Mononuclear cell (primary cell): ENCODE data around the gene EIF4G1. TPM values are rescaled to one million over a fixed set of nuclear protein-coding genes. Genes with fewer than 3 reads are reported as not detected.
"Not testable (repeated sequence)": the region's sequence is repeated elsewhere in the genome, so short reads cannot be mapped to it uniquely, and the experiment has no call there.

Experiments
- H3K27me3 ChIP-seq: 2 replicates; pipeline ENCODE4 v1.6.0; 2011; ENCODE audit warnings: low read length, control low read depth; ENCODE audit not compliant: insufficient read depth
- H3K4me1 ChIP-seq: 2 replicates; pipeline ENCODE4 v1.5.1; 2011; ENCODE audit warnings: mild to moderate bottlenecking, low read length, control low read depth; ENCODE audit not compliant: insufficient read depth
- H3K4me3 ChIP-seq: 2 replicates; pipeline ENCODE4 v1.5.1; 2011; ENCODE audit warnings: mild to moderate bottlenecking, low read length, moderate library complexity
- H3K9me3 ChIP-seq: 2 replicates; pipeline ENCODE4 v1.5.1; 2011; ENCODE audit warnings: low read depth, mild to moderate bottlenecking, control low read depth, low read length
- total RNA-seq: library from RNA; depleted of rRNA; stranded (reverse); fragments of >200 nt; gene quantifications from one replicate; pipeline ENCODE4 v1.2.3, GENCODE V29; 2012

Gene EIF4G1
- total RNA-seq, 1 donor, result 114 TPM

GRCh38 chr3:184336547-184337398 is 22.4 kb downstream of the EIF4G1 start:
- Histone ChIP-seq H3K27me3 (no peaks in the 10 kb centered on the region), H3K4me1 (peaks cover 19% of the 10 kb centered on the region), H3K9me3 (no peaks in the 10 kb centered on the region), H3K4me3 (peak overlapping the region; percentile 54)

GRCh38 chr3:184337399-184337714 is 23.0 kb downstream of the EIF4G1 start, which contains the start of gene FAM131A:
TSS of gene FAM131A (plus strand) at chr3:184337600. CDS start at chr3:184337631, 31 bp downstream.
- Histone ChIP-seq H3K9me3 (no peaks in the 10 kb centered on the region), H3K27me3 (no peaks in the 10 kb centered on the region), H3K4me1 (peaks cover 19% of the 10 kb centered on the region), H3K4me3 (peak within 1 kb of the TSS; percentile 54)

- no peaks in the 10 kb centered on the region for H3K9me3 ChIP-seq
- no peaks in the 10 kb centered on the region for H3K27me3 ChIP-seq
- no peak overlapping the region for H3K4me3 ChIP-seq
- H3K4me1 ChIP-seq, result peaks cover 19% of the 10 kb centered on the region
Observed at GRCh38 chr3:184337981-184338380, 23.6 kb downstream of the EIF4G1 start.

- H3K27me3 ChIP-seq, result no peaks in the 10 kb centered on the region
- no peak overlapping the region for H3K4me3 ChIP-seq
- H3K9me3 ChIP-seq, result no peaks in the 10 kb centered on the region
- peaks cover 19% of the 10 kb centered on the region for H3K4me1 ChIP-seq
Observed at GRCh38 chr3:184338511-184338945, 24.1 kb downstream of the EIF4G1 start.

GRCh38 chr3:184339001-184339400 is 24.6 kb downstream of the EIF4G1 start:
- Histone ChIP-seq H3K4me1 (peaks cover 19% of the 10 kb centered on the region), H3K4me3 (no peak overlapping the region), H3K9me3 (no peaks in the 10 kb centered on the region), H3K27me3 (no peaks in the 10 kb centered on the region)

- H3K9me3 ChIP-seq, H3K4me3 ChIP-seq, H3K27me3 ChIP-seq: not testable (repeated sequence)
- peaks cover 19% of the 10 kb centered on the region for H3K4me1 ChIP-seq
Observed at GRCh38 chr3:184339451-184340135, 25.2 kb downstream of the EIF4G1 start.

GRCh38 chr3:184341925-184342324 is 27.5 kb downstream of the EIF4G1 start:
- H3K27me3 ChIP-seq, result no peaks in the 10 kb centered on the region
- peaks cover 6% of the 10 kb centered on the region for H3K4me1 ChIP-seq
- H3K9me3 ChIP-seq, result no peaks in the 10 kb centered on the region
- no peak overlapping the region for H3K4me3 ChIP-seq

- no peaks in the 10 kb centered on the region for H3K27me3 ChIP-seq
- H3K4me3 ChIP-seq, result no peak overlapping the region
- no peaks in the 10 kb centered on the region for H3K4me1 ChIP-seq
- no peaks in the 10 kb centered on the region for H3K9me3 ChIP-seq
Observed at GRCh38 chr3:184343200-184343876, 28.9 kb downstream of the EIF4G1 start.

- no peaks in the 10 kb centered on the region for H3K27me3 ChIP-seq
- no peaks in the 10 kb centered on the region for H3K9me3 ChIP-seq
- no peak overlapping the region for H3K4me3 ChIP-seq
- no peaks in the 10 kb centered on the region for H3K4me1 ChIP-seq
Observed at GRCh38 chr3:184344579-184345316, 30.3 kb downstream of the EIF4G1 start.

GRCh38 chr3:184345317-184346144 is 31.1 kb downstream of the EIF4G1 start:
- Histone ChIP-seq H3K4me3 (no peak overlapping the region), H3K27me3 (no peaks in the 10 kb centered on the region), H3K4me1 (no peaks in the 10 kb centered on the region), H3K9me3 (no peaks in the 10 kb centered on the region)

- no peak overlapping the region for H3K4me3 ChIP-seq
- H3K27me3 ChIP-seq, result no peaks in the 10 kb centered on the region
- H3K9me3 ChIP-seq, result no peaks in the 10 kb centered on the region
- no peaks in the 10 kb centered on the region for H3K4me1 ChIP-seq
Observed at GRCh38 chr3:184346480-184347190, 32.2 kb downstream of the EIF4G1 start.

GRCh38 chr3:184347321-184348056 is 33.1 kb downstream of the EIF4G1 start:
- H3K9me3 ChIP-seq, result no peaks in the 10 kb centered on the region
- H3K4me1 ChIP-seq, result no peaks in the 10 kb centered on the region
- no peak overlapping the region for H3K4me3 ChIP-seq
- no peaks in the 10 kb centered on the region for H3K27me3 ChIP-seq

GRCh38 chr3:184348057-184348382 is 33.6 kb downstream of the EIF4G1 start:
- no peaks in the 10 kb centered on the region for H3K9me3 ChIP-seq
- no peak overlapping the region for H3K4me3 ChIP-seq
- no peaks in the 10 kb centered on the region for H3K27me3 ChIP-seq
- no peaks in the 10 kb centered on the region for H3K4me1 ChIP-seq
